PC-3 (cell line): ENCODE measurements around the gene TAF1B. TPM values are rescaled to one million over a fixed set of nuclear protein-coding genes. Genes with fewer than 3 reads are reported as not detected.

ENCODE experiments used
- ATAC-seq: fragments of 200-7000 bp; cut with Tn5 transposase; 2 replicates; pipeline ENCODE4 v1.9.1; 2020; ENCODE audit warnings: mild to moderate bottlenecking, moderate library complexity
- BruUV-seq: library from RNA; stranded (reverse); fragments of 400-500 nt; replicated peaks from 2 replicates; lab custom pipeline; 2021; lab: Mats Ljungman, UMichigan
- CTCF ChIA-PET: fragments of 300-600 bp; sonication (Branson Sonifier 250); formaldehyde crosslinking; loops from one replicate; lab custom pipeline; 2022; ENCODE audit warnings: antibody characterized with exemption; lab: Charles Lee
- POLR2A ChIA-PET: fragments of 300-600 bp; sonication (Branson Sonifier 250); formaldehyde crosslinking; loops from one replicate; lab custom pipeline; 2022; ENCODE audit warnings: antibody characterized with exemption; ENCODE audit not compliant: unreplicated experiment; lab: Charles Lee
- DNase-seq: peaks from one replicate; pipeline ENCODE4 v3.0.0-alpha.2; 2015
- H2AFZ ChIP-seq: fragments of 300-600 bp; sonication (generic); 2 replicates; pipeline ENCODE4 v1.6.0; 2016; ENCODE audit warnings: antibody characterized with exemption, low read length
- H3F3A ChIP-seq: fragments of 300-600 bp; sonication (generic); one replicate; pipeline ENCODE4 v1.6.0; 2017; ENCODE audit warnings: antibody characterized with exemption, low read length, control low read depth, mild to moderate bottlenecking; ENCODE audit not compliant: unreplicated experiment
- H3K27ac ChIP-seq: fragments of 300-600 bp; sonication (generic); 2 replicates; pipeline ENCODE4 v1.5.1; 2016; ENCODE audit warnings: mild to moderate bottlenecking, low read length
- H3K27me3 ChIP-seq: fragments of 300-600 bp; sonication (generic); 2 replicates; pipeline ENCODE4 v1.6.1; 2016; ENCODE audit warnings: low read length, mixed read lengths
- H3K36me3 ChIP-seq: fragments of 300-600 bp; sonication (generic); 2 replicates; pipeline ENCODE4 v1.6.1; 2016; ENCODE audit warnings: low read depth, mixed run types, low read length, mixed read lengths
- H3K4me1 ChIP-seq: fragments of 300-600 bp; sonication (generic); 2 replicates; pipeline ENCODE4 v1.5.1; 2016; ENCODE audit warnings: low read length; ENCODE audit not compliant: insufficient read depth
- H3K4me2 ChIP-seq: fragments of 300-600 bp; sonication (generic); 2 replicates; pipeline ENCODE4 v1.6.0; 2016; ENCODE audit warnings: low read length
- H3K4me3 ChIP-seq: fragments of 300-600 bp; sonication (generic); 2 replicates; pipeline ENCODE4 v1.5.1; 2016; ENCODE audit warnings: mild to moderate bottlenecking, low read length, mixed read lengths
- H3K79me2 ChIP-seq: fragments of 300-600 bp; sonication (generic); 2 replicates; pipeline ENCODE4 v1.6.1; 2017; ENCODE audit warnings: low read length, mixed read lengths
- H3K9ac ChIP-seq: fragments of 300-600 bp; sonication (generic); 2 replicates; pipeline ENCODE4 v1.6.0; 2016; ENCODE audit warnings: mild to moderate bottlenecking, low read length
- H3K9me2 ChIP-seq: fragments of 300-600 bp; sonication (generic); replicated peaks from 2 replicates; pipeline ENCODE4 v1.6.1; 2016; ENCODE audit warnings: mixed run types, low read length, mixed read lengths
- H3K9me3 ChIP-seq: fragments of 300-600 bp; sonication (generic); 2 replicates; pipeline ENCODE4 v1.6.1; 2016; ENCODE audit warnings: low read length, mixed read lengths
- H4K20me1 ChIP-seq: fragments of 300-600 bp; sonication (generic); 2 replicates; pipeline ENCODE4 v1.6.1; 2016; ENCODE audit warnings: low read length, mixed read lengths
- EZH2 ChIP-seq: fragments of 300-600 bp; sonication (generic); IDR thresholded peaks from one replicate; pipeline ENCODE4 v1.6.1; 2017; ENCODE audit warnings: antibody characterized with exemption, mild to moderate bottlenecking, low read length; ENCODE audit not compliant: unreplicated experiment
- EZH2phosphoT487 ChIP-seq: fragments of 300-600 bp; sonication (generic); IDR thresholded peaks from 2 replicates; pipeline ENCODE4 v1.6.1; 2018; ENCODE audit warnings: mild to moderate bottlenecking, antibody characterized with exemption, low read length, borderline replicate concordance
- intact Hi-C: fragments of 100-400 bp; cut with micrococcal nuclease; formaldehyde crosslinking; loops from 2 replicates; pipeline ENCODE4 v1.9.0; 2023
- total RNA-seq: library from RNA; depleted of rRNA; stranded (reverse); fragments of >200 nt; gene quantifications from 2 replicates; pipeline ENCODE4 v1.2.3, GENCODE V29; 2014
- TF ChIP-seq, protein P1 (sequence below): fragments of 300-600 bp; sonication (generic); conservative IDR thresholded peaks from 2 replicates; pipeline ENCODE4 v1.5.1; 2017; ENCODE audit warnings: antibody characterized with exemption, low read depth, mild to moderate bottlenecking, low read length

TAF1B gene
- total RNA-seq, 1 experiment from 2014 or later: 39.5 TPM

DNA sequence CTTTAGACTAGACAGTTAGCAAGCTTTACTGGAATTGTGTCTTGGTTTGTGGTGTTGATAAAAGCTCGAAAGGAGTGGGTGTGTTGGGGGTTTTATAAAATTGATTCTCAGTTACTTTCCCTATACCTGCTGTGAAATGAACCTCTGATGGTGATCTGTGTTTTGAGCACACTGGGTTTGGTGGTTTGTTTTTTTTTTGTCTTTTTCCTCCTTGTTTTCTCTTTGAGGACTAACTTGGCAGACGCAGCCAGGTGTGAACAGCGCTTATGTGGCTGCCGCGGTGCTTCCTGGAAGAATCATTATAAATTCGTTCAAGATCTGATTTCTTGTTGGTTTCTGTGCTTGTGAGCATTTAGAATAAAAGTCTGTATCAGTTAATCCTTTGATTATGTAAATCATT is 136.7 kb downstream of the TAF1B start:
- Histone ChIP-seq H2AFZ (no peak overlapping the region), H3K4me3 (no peak overlapping the region), H3F3A (no peaks in the 10 kb centered on the region), H3K79me2 (no peaks in the 10 kb centered on the region), H3K4me1 (peaks cover 22% of the 10 kb centered on the region), H3K9me2 (no peaks in the 10 kb centered on the region), H3K4me2 (no peak overlapping the region), H3K9ac (no peak overlapping the region), H3K27ac (no peak overlapping the region), H3K9me3 (no peaks in the 10 kb centered on the region), H3K27me3 (no peaks in the 10 kb centered on the region), H3K36me3 (no peaks in the 10 kb centered on the region), H4K20me1 (no peaks in the 10 kb centered on the region)
- no peak for ATAC-seq
- intact Hi-C loops: loop anchor here (5.0 kb wide), 1 partner anchor 83 kb away; no protein-coding TSS in a partner anchor
- CTCF ChIA-PET: interaction anchor here (0.6 kb wide), 1 partner anchor 135 kb away, joined by 3 read pairs; no protein-coding TSS in a partner anchor
- POLR2A ChIA-PET: no interaction called here
- BruUV-seq: no TSS peak
- no peak for TF ChIP-seq EZH2
- TF ChIP-seq EZH2phosphoT487: no peak
- TF ChIP-seq, protein P1, sequence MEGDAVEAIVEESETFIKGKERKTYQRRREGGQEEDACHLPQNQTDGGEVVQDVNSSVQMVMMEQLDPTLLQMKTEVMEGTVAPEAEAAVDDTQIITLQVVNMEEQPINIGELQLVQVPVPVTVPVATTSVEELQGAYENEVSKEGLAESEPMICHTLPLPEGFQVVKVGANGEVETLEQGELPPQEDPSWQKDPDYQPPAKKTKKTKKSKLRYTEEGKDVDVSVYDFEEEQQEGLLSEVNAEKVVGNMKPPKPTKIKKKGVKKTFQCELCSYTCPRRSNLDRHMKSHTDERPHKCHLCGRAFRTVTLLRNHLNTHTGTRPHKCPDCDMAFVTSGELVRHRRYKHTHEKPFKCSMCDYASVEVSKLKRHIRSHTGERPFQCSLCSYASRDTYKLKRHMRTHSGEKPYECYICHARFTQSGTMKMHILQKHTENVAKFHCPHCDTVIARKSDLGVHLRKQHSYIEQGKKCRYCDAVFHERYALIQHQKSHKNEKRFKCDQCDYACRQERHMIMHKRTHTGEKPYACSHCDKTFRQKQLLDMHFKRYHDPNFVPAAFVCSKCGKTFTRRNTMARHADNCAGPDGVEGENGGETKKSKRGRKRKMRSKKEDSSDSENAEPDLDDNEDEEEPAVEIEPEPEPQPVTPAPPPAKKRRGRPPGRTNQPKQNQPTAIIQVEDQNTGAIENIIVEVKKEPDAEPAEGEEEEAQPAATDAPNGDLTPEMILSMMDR: no peak
- DNase-seq: no peak

DNA sequence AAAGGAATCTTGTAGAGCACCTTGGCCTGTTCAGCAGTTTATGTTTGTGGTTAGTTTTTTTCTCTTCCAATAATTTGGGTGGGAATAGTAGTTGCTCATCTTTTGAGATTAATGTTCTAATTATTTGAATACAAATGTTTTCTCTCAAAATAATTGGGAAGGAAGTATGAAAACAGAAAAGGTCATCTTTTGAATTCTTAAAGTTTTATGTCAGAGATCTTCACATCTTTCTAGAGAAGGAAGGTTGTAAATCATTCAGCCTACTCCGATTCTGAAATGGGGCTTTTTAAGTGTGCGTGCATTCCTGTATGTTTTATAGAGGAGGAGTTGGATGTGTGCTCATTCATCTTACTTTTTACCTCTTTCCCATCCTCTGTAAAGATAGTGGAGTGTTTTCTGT is 137.2 kb downstream of the TAF1B start:
- no peaks in the 10 kb centered on the region for H4K20me1 ChIP-seq
- H3K4me3 ChIP-seq: no peak overlapping the region
- no peaks in the 10 kb centered on the region for H3K79me2 ChIP-seq
- no peaks in the 10 kb centered on the region for H3K9me2 ChIP-seq
- no TSS peak for BruUV-seq
- peaks cover 16% of the 10 kb centered on the region for H3K4me1 ChIP-seq
- no peak overlapping the region for H3K4me2 ChIP-seq
- H3K36me3 ChIP-seq: no peaks in the 10 kb centered on the region
- CTCF ChIA-PET: no interaction called here
- no peaks in the 10 kb centered on the region for H3K9me3 ChIP-seq
- no peak overlapping the region for H2AFZ ChIP-seq
- no peaks in the 10 kb centered on the region for H3K27me3 ChIP-seq
- DNase-seq (no peak), ATAC-seq (no peak)
- intact Hi-C loops: no loop called here
- no peak overlapping the region for H3K9ac ChIP-seq
- H3F3A ChIP-seq: no peaks in the 10 kb centered on the region
- TF ChIP-seq EZH2phosphoT487 (no peak), EZH2 (no peak)
- TF ChIP-seq, protein P1: no peak
- no peak overlapping the region for H3K27ac ChIP-seq
- POLR2A ChIA-PET: no interaction called here

DNA sequence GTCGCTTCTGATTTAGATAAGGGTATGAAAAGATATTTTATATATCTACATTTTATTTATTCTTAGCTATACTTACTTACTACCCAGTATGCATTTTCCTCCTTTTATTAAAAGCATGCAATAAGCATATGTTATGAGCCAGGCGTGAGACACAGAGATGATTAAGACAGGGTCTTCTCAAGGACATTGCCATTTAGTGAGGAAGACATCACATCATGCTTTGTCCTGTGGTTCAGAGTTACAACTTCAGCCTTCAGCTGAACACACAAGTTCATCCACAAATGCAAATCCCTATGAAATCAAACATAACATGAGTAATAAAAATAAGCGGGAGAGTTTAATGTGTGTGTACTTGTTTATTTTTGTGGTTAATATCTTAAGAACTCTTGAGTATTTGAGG is 138.4 kb downstream of the TAF1B start:
- TF ChIP-seq, protein P1: no peak
- TF ChIP-seq EZH2 (no peak), EZH2phosphoT487 (no peak)
- DNase-seq (no peak), ATAC-seq (no peak)
- no peaks in the 10 kb centered on the region for H3K27me3 ChIP-seq
- H3K4me1 ChIP-seq: peaks cover 6% of the 10 kb centered on the region
- intact Hi-C loops: no loop called here
- no peaks in the 10 kb centered on the region for H3K79me2 ChIP-seq
- H3K4me3 ChIP-seq: no peak overlapping the region
- no peak overlapping the region for H3K27ac ChIP-seq
- no TSS peak for BruUV-seq
- no peaks in the 10 kb centered on the region for H3K36me3 ChIP-seq
- H3F3A ChIP-seq: no peaks in the 10 kb centered on the region
- no peak overlapping the region for H3K4me2 ChIP-seq
- H3K9me3 ChIP-seq: no peaks in the 10 kb centered on the region
- H3K9me2 ChIP-seq: no peaks in the 10 kb centered on the region
- H3K9ac ChIP-seq: no peak overlapping the region
- POLR2A ChIA-PET: no interaction called here
- no peak overlapping the region for H2AFZ ChIP-seq
- no peaks in the 10 kb centered on the region for H4K20me1 ChIP-seq
- CTCF ChIA-PET: no interaction called here
